CD4-positive, alpha-beta T cell treated with Interleukin-17A for 4 hours (primary cell): ENCODE measurements around the gene ZFYVE28.

ENCODE experiments used
- DNase-seq: peaks from one replicate; pipeline ENCODE4 v3.0.0-alpha.2; 2020; ENCODE audit warnings: mixed read lengths

ZFYVE28 gene

DNA sequence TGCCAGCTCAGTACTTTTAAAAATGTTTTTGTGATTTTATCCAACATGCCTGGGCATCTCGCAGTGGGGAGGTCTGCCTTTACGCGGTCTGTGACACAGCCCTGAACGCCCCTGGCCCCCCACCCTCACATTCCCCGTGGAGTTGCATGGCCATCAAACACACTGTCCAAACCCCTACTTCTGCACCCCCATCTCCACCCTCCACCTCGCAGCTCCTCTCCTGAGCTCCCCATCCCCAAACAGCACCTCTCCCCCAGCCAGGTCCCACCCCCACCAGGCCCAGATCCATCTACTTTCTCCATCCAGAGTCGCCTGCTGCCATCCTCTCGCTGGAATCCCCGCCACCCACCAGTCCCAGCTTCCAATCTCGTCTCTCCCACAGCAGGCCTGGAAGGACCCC, 9.5 kb downstream of the ZFYVE28 start:
- no peak for DNase-seq

DNA sequence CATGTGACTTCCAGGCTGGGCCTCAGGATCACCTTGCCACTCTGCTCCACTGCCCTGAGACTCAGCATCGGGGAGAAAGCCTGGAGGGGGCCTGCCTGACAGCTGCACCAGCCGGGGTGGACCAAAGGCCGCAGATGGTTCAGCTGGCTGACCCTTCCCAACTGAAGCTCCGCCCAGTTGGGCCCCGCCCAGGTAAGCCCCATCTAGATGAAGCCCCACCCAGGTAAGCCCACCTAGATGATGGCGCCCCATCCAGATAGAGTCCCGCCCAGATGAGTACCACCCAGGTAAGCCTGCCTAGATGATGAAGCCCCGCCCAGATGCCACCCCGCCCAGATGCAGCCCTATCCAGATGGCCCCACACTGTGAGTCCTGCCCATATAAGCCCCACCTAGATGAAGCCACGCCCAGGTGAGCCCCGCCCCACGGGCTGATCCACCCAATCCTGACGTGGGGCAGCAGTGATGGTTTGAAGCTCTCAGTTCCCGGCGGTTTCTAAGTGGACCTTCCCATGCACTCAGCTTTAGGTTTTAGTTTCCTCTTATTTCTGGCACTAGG, 10.0 kb downstream of the ZFYVE28 start:
- DNase-seq, result no peak

DNA sequence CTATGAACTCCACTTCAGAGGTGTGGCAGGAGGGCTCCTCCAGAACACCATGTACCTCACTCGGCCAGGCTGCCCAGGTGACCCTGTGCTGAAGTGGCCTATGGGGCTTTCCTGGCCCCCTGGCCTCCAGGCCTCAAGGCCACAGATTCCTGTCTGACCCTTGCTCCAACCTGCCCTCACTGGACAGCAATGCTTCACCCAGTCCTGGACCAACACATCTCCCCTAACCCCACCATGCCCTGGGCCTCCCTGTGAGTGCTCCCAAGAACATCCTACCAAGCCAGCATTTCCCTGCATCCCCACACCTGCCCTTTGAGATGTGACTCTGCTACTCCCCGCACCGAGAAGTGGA, 10.5 kb downstream of the ZFYVE28 start:
- DNase-seq, result no peak

- DNase-seq, result no peak
Observed at GRCh38 chr4:2406920-2407319, 11.5 kb downstream of the ZFYVE28 start.

- DNase-seq, result no peak
Observed at GRCh38 chr4:2406406-2406805, 12.0 kb downstream of the ZFYVE28 start.

DNA sequence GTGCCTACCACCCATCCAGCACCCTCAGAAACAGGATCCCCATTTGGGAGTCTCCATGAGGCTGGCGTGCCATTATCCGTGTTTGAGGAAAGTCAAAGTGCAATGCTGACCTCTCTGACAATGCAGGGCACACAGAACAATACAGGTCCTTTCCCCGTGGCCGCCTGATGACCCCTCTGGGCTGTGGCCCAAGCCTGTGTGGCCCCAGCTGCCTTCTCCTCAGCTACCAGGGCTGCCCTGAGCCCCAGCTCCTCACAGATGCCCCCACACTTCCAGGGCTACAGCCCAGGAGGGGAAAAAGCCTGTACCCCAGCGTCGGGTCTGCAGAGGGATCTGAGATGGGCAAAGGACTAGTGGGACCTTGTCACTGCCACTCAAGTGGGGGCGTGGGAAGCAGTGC, 15.5 kb downstream of the ZFYVE28 start:
- DNase-seq, result no peak

GRCh38 chr4:2402048-2402842, 16.2 kb downstream of the ZFYVE28 start:
- DNase-seq, result peak; percentile 57

DNA sequence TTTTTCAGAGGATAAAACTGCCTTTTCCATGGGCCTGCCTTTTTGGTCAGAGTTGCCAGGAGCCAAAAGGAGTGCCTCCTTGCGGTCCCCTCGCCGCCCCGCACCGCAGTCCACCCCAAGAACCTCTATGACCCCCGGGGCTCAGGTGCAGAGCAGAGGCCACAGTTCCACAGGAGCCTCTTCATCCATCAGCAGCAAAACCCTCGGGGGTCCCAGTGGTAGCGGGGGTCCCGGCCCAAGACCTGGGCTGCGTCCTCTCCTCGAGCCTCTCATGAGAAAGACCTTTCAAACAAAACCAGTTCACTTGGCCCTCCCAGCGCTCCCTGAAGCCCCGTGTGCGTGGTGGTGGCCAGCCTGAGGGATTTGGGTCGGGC, 16.8 kb downstream of the ZFYVE28 start:
- no peak for DNase-seq

GRCh38 chr4:2400841-2401609, 17.4 kb downstream of the ZFYVE28 start:
- DNase-seq, result no peak

DNA sequence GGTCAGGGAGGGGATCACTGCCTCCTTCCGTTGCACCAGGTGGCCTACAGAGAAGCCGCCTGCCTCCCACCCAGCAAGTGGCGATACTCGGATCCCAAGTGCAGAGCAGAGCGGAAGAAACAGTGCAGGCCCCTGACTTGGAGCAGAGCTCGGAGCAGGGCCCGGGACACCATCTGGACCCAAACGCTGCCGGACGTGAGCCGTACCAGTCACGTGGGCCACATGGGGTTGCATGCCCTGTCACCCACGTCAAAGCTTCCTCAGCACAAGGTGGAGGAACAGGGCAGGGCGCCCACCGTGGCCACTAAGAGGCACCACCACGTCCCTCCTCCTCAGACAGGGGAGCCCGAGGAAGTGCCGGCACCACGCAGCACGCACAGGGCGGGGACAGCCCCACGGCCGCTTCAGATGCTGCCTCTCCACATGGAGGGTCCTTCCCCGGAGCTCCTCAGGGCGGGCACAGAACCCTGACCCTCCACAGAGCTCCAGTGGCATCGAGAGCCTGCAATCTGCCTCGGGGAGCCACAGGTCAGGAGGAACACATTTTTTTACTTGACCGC, 18.7 kb downstream of the ZFYVE28 start:
- DNase-seq, result no peak

- no peak for DNase-seq
Observed at GRCh38 chr4:2399216-2399615, 19.2 kb downstream of the ZFYVE28 start.

GRCh38 chr4:2397596-2398379, 20.7 kb downstream of the ZFYVE28 start:
- DNase-seq, result no peak

- no peak for DNase-seq
Observed at GRCh38 chr4:2396781-2397368, 21.6 kb downstream of the ZFYVE28 start.

- DNase-seq, result no peak
Observed at GRCh38 chr4:2395584-2395983, 22.9 kb downstream of the ZFYVE28 start.

DNA sequence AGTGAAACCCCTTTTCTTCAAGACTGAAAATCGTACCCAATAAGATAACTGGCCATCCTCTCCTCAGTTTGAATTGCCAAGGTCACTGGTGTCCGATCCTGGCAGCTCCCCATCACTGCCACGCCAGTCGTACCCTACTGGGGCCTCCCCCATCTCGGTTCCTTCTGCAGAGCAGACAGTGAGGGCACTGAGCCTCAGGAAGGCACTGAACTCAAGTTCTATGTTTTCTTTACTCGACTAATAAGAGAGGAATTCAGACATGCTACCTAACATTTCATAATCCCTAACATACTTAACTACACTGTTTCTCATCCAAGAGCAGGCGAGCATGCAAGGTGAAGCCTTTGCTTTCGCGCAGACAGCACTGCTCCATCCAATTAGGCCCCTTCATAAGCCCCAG, 23.4 kb downstream of the ZFYVE28 start:
- DNase-seq, result no peak

DNA sequence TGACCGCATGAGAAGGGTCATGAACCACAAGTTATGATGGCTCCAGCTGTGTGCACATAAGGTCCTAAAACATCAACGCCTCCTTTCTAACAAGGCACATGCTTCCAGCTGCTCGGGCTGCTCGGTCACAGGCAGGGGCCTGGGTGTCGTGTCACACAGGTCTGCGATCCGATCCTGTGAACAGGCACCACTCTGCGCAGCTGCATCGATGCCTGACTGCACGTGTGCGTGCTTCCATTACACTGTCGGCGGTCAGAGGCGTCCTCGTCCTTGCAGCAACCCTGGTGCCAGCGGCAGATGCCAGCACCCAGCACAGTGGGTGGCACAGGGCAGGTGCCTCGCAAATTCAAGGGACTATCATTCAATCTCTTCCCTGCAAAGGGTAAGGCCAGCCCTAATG, 23.9 kb downstream of the ZFYVE28 start:
- no peak for DNase-seq

DNA sequence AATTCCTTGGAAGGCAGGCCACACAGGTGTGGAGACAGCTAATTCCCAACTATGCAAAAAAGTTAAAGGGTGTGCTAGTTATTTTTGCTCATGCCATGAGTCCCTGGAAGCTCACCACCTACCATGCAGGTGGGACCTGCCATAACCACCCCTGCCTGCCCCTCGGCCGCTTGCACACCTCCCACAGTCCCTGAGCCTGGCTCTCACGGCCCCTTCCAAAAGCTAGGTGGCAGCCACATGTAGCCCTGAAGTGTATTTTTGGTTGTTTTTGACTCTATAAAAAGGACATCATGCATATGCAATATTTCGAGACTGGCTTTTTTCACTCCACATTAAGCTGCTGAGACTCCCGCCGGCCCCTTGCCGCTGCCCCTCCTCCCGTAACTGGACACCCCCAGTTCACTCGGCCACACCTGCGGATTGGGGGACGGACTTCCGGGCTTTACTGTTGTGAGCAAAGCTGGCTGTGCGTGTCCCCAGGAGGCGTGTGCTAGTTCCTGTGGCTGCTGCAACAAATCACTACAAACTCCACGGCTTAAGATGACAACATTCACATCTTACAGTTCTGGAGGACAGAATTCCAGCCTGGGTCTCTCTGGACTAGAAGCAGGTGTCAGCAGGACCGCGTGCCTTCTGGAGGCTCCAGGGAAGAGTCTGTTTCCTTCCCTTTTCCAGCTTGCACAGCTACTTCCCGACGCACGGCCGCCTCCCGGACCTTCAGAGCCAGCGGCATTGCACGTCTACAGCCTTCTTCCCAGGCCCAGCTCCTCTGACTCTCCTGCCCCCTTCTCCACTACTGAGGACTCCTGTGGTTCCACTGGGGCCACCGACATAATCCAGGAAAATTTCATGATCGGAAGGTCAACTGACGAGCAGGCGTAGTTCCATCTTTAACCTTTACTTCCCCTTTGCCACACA, 24.8 kb downstream of the ZFYVE28 start:
- DNase-seq, result peak; percentile 21

- DNase-seq, result no peak
Observed at GRCh38 chr4:2390784-2391421, 27.5 kb downstream of the ZFYVE28 start.

DNA sequence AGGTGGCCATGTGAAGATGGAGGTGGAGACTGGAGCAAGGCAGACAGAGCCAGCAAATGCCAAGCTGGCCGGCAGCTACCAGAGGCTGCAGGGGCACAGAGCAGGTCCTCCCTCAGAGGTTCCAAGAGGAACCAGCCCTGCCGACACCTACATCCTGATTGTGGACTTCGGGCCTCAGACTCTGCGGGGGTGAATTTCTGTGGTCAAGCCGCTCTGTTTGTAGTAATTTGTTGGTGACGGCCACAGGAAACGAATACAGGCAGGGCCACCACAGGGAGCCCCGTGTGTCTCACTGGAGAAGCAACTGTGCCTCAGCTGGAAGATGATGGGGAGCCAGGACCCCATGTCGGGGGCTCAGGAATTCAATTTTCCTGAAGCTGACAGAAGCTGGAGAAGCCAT, 28.3 kb downstream of the ZFYVE28 start:
- no peak for DNase-seq

DNA sequence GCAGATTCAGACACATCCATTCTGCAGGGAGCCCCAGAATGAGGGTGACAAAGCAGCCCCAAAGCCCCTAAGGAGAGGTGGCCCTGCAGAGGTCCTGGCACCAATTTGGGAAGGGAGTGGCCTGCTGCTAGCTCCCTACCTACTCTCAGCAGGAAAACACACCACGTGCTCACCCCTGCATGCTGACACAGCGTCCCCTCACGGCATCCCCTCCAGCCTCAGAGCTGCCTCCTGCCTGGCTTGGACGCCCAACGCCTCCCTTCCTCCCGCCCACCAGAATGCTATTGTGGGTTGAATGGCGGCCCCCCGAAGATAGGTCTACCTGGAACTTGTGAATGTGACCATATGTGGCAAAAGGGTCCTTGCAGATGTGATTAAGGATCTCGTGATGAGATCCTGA, 28.8 kb downstream of the ZFYVE28 start:
- no peak for DNase-seq
